Cardiac muscle cell (in vitro differentiated cells and primary cell): Measurements from ENCODE around the gene MSL3B.

Experiments
- DNase-seq, 2 donors: peaks; one replicate each; pipeline versions ENCODE4 v3.0.0 to v3.0.0-alpha.2; 2010 to 2017; ENCODE audit warnings: low read depth in 1 of 2, low spot score in 1 of 2
- H3K27ac ChIP-seq: fragments of 200-600 bp; sonication (generic); 2 replicates; pipeline ENCODE4 v1.5.1; 2016
- H3K27me3 ChIP-seq: fragments of 200-600 bp; sonication (generic); 2 replicates; pipeline ENCODE4 v1.6.0; 2016; ENCODE audit warnings: control low read depth
- H3K36me3 ChIP-seq: fragments of 200-600 bp; sonication (generic); 2 replicates; pipeline ENCODE4 v1.5.1; 2016; ENCODE audit warnings: control low read depth
- H3K4me1 ChIP-seq: fragments of 200-600 bp; sonication (generic); 2 replicates; pipeline ENCODE4 v1.8.1; 2017; ENCODE audit warnings: low read depth, mild to moderate bottlenecking, mixed run types
- H3K4me3 ChIP-seq: fragments of 200-600 bp; sonication (generic); 2 replicates; pipeline ENCODE4 v1.5.1; 2016; ENCODE audit warnings: mild to moderate bottlenecking
- H3K9me3 ChIP-seq: fragments of 200-600 bp; sonication (generic); 2 replicates; pipeline ENCODE4 v1.5.1; 2017; ENCODE audit warnings: low read depth, mild to moderate bottlenecking, control low read depth
- TF ChIP-seq, protein P1 (sequence below): IDR thresholded peaks from 2 replicates; pipeline ENCODE4 v1.5.1; 2012; ENCODE audit warnings: low read depth, mild to moderate bottlenecking, low read length

MSL3B gene

DNA sequence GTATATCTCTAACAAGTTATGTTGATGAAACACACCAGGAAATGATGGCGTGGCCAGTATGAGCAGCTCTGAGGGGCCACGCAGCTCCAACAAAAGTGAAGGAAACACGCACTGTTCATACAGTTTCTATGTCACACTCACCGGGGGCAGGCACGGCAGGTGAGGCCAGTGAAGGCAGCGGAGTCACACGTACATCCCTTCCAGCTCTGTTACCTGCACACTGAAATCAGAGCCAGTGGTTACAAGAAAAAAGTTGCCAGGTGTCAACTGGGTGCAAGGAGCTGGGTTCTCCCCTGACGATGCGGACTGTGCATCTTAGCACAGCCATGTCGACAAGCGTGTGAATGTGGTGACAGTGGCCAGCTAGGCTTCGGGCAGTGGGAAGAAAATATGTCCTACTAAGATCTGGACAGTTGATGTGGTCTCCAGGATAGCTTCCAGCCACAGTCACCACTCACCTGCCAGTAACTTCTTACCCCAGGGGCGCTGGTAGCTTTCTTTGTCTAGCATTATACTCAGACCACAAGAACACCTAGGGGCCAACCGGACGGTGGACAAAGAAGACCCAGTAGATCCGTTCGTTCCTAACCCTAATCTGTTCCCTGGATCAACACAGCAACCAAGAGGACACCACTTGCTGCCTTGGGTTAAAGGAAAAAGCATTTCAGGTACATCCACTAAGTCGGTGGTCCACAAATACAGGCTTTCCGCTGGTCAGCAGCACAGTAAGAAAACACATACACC, 23.9 kb downstream of the MSL3B start:
- H3K9me3 ChIP-seq: no peaks in the 10 kb centered on the region
- H3K4me3 ChIP-seq: no peak overlapping the region
- DNase-seq: no peak
- H3K27me3 ChIP-seq: no peaks in the 10 kb centered on the region
- peaks cover 15% of the 10 kb centered on the region for H3K4me1 ChIP-seq
- H3K27ac ChIP-seq: no peak overlapping the region
- TF ChIP-seq, protein P1, sequence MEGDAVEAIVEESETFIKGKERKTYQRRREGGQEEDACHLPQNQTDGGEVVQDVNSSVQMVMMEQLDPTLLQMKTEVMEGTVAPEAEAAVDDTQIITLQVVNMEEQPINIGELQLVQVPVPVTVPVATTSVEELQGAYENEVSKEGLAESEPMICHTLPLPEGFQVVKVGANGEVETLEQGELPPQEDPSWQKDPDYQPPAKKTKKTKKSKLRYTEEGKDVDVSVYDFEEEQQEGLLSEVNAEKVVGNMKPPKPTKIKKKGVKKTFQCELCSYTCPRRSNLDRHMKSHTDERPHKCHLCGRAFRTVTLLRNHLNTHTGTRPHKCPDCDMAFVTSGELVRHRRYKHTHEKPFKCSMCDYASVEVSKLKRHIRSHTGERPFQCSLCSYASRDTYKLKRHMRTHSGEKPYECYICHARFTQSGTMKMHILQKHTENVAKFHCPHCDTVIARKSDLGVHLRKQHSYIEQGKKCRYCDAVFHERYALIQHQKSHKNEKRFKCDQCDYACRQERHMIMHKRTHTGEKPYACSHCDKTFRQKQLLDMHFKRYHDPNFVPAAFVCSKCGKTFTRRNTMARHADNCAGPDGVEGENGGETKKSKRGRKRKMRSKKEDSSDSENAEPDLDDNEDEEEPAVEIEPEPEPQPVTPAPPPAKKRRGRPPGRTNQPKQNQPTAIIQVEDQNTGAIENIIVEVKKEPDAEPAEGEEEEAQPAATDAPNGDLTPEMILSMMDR: no peak
- peaks cover 32% of the 10 kb centered on the region for H3K36me3 ChIP-seq

DNA sequence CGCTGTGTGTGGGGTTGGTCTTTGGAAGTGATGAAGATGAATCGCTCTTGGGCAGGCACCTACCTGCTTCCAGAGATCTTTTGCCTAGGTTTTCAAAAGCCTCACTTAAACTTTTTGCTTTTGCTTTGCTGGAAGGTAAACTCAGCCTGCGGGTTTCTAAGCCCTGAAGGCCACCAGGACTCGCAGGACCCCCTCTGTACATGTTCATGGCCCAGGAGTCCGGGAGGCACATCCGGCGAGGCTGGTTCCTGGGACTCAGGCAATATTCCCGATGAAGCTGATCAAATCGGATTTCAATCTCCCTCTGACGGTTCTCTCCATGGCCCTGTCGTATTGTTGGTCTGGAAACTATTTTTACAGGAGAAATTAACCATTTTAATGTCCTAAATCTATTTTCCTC, 27.0 kb downstream of the MSL3B start:
- Histone ChIP-seq H3K27ac (no peak overlapping the region), H3K9me3 (no peaks in the 10 kb centered on the region), H3K4me3 (no peak overlapping the region), H3K36me3 (peaks cover 42% of the 10 kb centered on the region), H3K27me3 (no peaks in the 10 kb centered on the region), H3K4me1 (peaks cover 6% of the 10 kb centered on the region)
- TF ChIP-seq, protein P1: no peak
- DNase-seq: no peak

DNA sequence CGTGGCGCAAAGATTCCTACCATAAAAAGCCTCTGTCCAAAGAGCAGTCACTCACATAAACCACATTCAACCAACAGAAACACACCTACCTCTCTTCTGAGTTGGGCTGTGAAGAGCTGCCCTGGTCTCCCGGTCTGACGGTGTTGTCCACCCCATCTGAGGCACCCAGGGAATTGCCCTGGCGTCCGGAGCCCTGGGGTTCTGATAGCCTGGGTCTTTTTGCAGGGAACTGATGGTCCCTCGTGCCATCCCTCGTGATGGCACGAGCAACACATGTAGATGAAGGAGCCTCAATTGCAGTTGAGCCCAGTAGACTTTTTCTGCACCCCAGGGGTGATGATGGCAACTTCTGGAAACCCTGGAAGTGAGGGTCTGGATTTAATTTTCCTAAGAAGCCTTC, 27.7 kb downstream of the MSL3B start:
- TF ChIP-seq, protein P1: no peak
- Histone ChIP-seq H3K27me3 (no peaks in the 10 kb centered on the region), H3K9me3 (no peaks in the 10 kb centered on the region), H3K4me1 (peaks cover 3% of the 10 kb centered on the region), H3K36me3 (peaks cover 43% of the 10 kb centered on the region), H3K27ac (no peak overlapping the region), H3K4me3 (no peak overlapping the region)
- DNase-seq: no peak

DNA sequence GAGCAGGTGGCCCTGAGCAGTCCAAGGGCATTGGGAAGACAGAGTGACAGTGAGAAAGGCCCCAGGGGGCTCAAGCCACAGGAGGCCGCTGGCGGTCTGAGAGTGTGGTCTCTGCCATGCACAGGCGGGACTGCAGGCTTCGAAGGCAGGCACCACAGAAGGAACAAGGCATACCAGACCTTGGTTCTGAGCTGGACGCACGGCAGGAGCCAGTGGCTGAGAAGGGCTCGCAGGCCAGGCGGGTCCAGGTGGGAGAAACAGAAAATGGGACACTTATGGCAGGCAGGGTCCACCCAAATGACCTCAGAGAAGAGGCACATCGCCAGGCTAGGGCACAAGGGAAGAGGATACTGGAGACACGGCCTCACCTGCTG, 28.8 kb downstream of the MSL3B start:
- Histone ChIP-seq H3K27me3 (no peaks in the 10 kb centered on the region), H3K9me3 (no peaks in the 10 kb centered on the region), H3K36me3 (peaks cover 45% of the 10 kb centered on the region), H3K4me3 (no peak overlapping the region), H3K27ac (no peak overlapping the region), H3K4me1 (no peaks in the 10 kb centered on the region)
- TF ChIP-seq, protein P1: no peak
- DNase-seq: no peak

DNA sequence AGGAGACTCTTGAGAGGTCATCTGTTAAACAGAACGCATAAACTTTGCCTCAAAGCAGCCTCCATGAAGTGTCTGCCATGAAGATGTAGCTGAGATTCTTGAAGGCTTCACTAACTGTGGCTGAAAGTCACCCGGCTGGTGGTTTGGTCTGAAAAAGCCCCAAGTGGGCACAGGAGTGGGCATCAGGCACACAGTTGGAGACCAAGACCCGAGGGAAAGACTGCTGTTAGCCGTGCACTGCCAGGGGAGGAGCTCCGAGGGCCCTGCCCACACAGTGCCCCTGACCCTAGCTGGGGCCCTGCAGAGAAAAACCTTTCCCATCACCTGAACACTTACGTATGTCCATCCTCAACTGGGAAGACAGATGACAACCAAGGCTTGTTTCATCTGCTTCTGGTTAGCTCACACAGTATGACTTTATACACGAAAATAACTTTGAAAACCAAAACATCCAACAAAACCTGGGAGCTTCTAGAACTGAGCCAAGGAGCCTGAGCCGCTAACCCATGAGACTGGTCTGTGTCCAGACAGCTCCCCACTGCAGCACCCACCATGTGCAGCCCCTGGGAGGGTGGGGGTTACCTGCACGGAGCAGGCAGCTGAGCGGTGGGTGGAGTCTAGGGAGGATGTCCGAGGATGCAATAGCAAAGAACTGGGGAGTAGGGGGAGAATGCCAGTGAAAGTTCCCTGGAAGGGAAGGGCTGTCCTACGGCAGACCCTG, 29.3 kb downstream of the MSL3B start:
- Histone ChIP-seq H3K36me3 (peaks cover 42% of the 10 kb centered on the region), H3K27ac (no peak overlapping the region), H3K27me3 (no peaks in the 10 kb centered on the region), H3K9me3 (no peaks in the 10 kb centered on the region), H3K4me3 (no peak overlapping the region), H3K4me1 (no peaks in the 10 kb centered on the region)
- TF ChIP-seq, protein P1: no peak
- DNase-seq: no peak
